HAP-1 (cell line): ENCODE measurements around the gene PPIL4.

Experiments
- DNase-seq, 2 experiments: peaks; one replicate each; pipeline ENCODE4 v3.0.0-alpha.2; 2016 to 2020; ENCODE audit warnings: low spot score in 2 of 2
- H3K27me3 ChIP-seq: fragments of 250-450 bp; sonication (Bioruptor Pico); 2 replicates; pipeline ENCODE4 v1.5.1; 2020; ENCODE audit warnings: low read depth, mild to moderate bottlenecking, moderate library complexity
- H3K36me3 ChIP-seq: fragments of 250-450 bp; sonication (Bioruptor Pico); replicated peaks from 2 replicates; pipeline ENCODE4 v1.5.1; 2020; ENCODE audit warnings: mild to moderate bottlenecking
- H3K4me1 ChIP-seq: fragments of 250-450 bp; sonication (Bioruptor Pico); 2 replicates; pipeline ENCODE4 v1.5.1; 2020; ENCODE audit warnings: mild to moderate bottlenecking
- H3K4me3 ChIP-seq: fragments of 250-450 bp; sonication (Bioruptor Pico); 2 replicates; pipeline ENCODE4 v1.5.1; 2020; ENCODE audit warnings: mild to moderate bottlenecking, moderate library complexity
- H3K9me3 ChIP-seq: fragments of 250-450 bp; sonication (Bioruptor Pico); 2 replicates; pipeline ENCODE4 v1.5.1; 2020; ENCODE audit warnings: mild to moderate bottlenecking, moderate library complexity
- in situ Hi-C: fragments of 300-500 bp; cut with MboI; formaldehyde crosslinking; loops from 3 replicates; pipeline ENCODE4 v1.14.3; 2020; ENCODE audit warnings: low sequenced_read_pairs, inconsistent platforms, mixed read lengths

The PPIL4 gene

GRCh38 chr6:149484733-149485700 lies 60.8 kb downstream of the PPIL4 start, which contains the start of gene ZC3H12D:
Gene ZC3H12D (minus strand): TSS chr6:149485014. CDS start chr6:149474543, 10,471 bp downstream.
- Histone ChIP-seq H3K4me1 (no peaks in the 10 kb centered on the region), H3K4me3 (no peak within 1 kb of the TSS), H3K27me3 (no peaks in the 10 kb centered on the region), H3K9me3 (no peaks in the 10 kb centered on the region), H3K36me3 (no peaks in the 10 kb centered on the region)
- in situ Hi-C loops: no loop called here
- no peak for DNase-seq

GRCh38 chr6:149483849-149484655 lies 61.8 kb downstream of the PPIL4 start:
- Histone ChIP-seq H3K27me3 (no peaks in the 10 kb centered on the region), H3K36me3 (no peaks in the 10 kb centered on the region), H3K4me3 (no peak overlapping the region), H3K9me3 (no peaks in the 10 kb centered on the region), H3K4me1 (no peaks in the 10 kb centered on the region)
- in situ Hi-C loops: no loop called here
- no peak for DNase-seq

GRCh38 chr6:149483334-149483725 lies 62.5 kb downstream of the PPIL4 start:
- H3K27me3 ChIP-seq: no peaks in the 10 kb centered on the region
- DNase-seq: no peak
- in situ Hi-C loops: no loop called here
- no peaks in the 10 kb centered on the region for H3K9me3 ChIP-seq
- no peak overlapping the region for H3K4me3 ChIP-seq
- H3K36me3 ChIP-seq: no peaks in the 10 kb centered on the region
- no peaks in the 10 kb centered on the region for H3K4me1 ChIP-seq

GRCh38 chr6:149482545-149483333 lies 63.1 kb downstream of the PPIL4 start:
- H3K27me3 ChIP-seq: no peaks in the 10 kb centered on the region
- no peak for DNase-seq

GRCh38 chr6:149480502-149481280 lies 65.2 kb downstream of the PPIL4 start:
- in situ Hi-C loops: no loop called here
- no peak overlapping the region for H3K4me3 ChIP-seq
- no peak for DNase-seq
- no peaks in the 10 kb centered on the region for H3K4me1 ChIP-seq
- H3K36me3 ChIP-seq: no peaks in the 10 kb centered on the region
- no peaks in the 10 kb centered on the region for H3K27me3 ChIP-seq
- H3K9me3 ChIP-seq: no peaks in the 10 kb centered on the region

More at GRCh38 chr6:149482545-149483333, 63.1 kb downstream of the PPIL4 start:
- in situ Hi-C loops: no loop called here
- no peaks in the 10 kb centered on the region for H3K9me3 ChIP-seq
- H3K4me3 ChIP-seq: no peak overlapping the region
- no peaks in the 10 kb centered on the region for H3K4me1 ChIP-seq
- no peaks in the 10 kb centered on the region for H3K36me3 ChIP-seq

- H3K4me1 ChIP-seq: no peaks in the 10 kb centered on the region
- no peak overlapping the region for H3K4me3 ChIP-seq
Observed at GRCh38 chr6:149478631-149479314, 67.1 kb downstream of the PPIL4 start.

GRCh38 chr6:149477544-149477943 lies 68.3 kb downstream of the PPIL4 start:
- Histone ChIP-seq H3K36me3 (no peaks in the 10 kb centered on the region), H3K4me3 (no peak overlapping the region)
- in situ Hi-C loops: no loop called here

More at GRCh38 chr6:149478631-149479314, 67.1 kb downstream of the PPIL4 start:
- in situ Hi-C loops: no loop called here
- DNase-seq: no peak
- no peaks in the 10 kb centered on the region for H3K27me3 ChIP-seq
- no peaks in the 10 kb centered on the region for H3K9me3 ChIP-seq
- H3K36me3 ChIP-seq: no peaks in the 10 kb centered on the region

GRCh38 chr6:149476789-149477455 lies 68.9 kb downstream of the PPIL4 start:
- DNase-seq: no peak
- Histone ChIP-seq H3K27me3 (no peaks in the 10 kb centered on the region), H3K4me3 (no peak overlapping the region), H3K9me3 (no peaks in the 10 kb centered on the region), H3K36me3 (no peaks in the 10 kb centered on the region), H3K4me1 (no peaks in the 10 kb centered on the region)
- in situ Hi-C loops: no loop called here

More at GRCh38 chr6:149477544-149477943, 68.3 kb downstream of the PPIL4 start:
- Histone ChIP-seq H3K9me3 (no peaks in the 10 kb centered on the region), H3K4me1 (no peaks in the 10 kb centered on the region), H3K27me3 (no peaks in the 10 kb centered on the region)
- no peak for DNase-seq

- Histone ChIP-seq H3K4me1 (no peaks in the 10 kb centered on the region), H3K27me3 (no peaks in the 10 kb centered on the region), H3K4me3 (no peak overlapping the region), H3K36me3 (no peaks in the 10 kb centered on the region), H3K9me3 (no peaks in the 10 kb centered on the region)
- in situ Hi-C loops: no loop called here
- DNase-seq: no peak
Observed at GRCh38 chr6:149474108-149474935, 71.5 kb downstream of the PPIL4 start.

GRCh38 chr6:149473080-149474052 lies 72.5 kb downstream of the PPIL4 start:
- H3K9me3 ChIP-seq: no peaks in the 10 kb centered on the region

More at GRCh38 chr6:149473080-149474052, 72.5 kb downstream of the PPIL4 start:
- H3K4me3 ChIP-seq: no peak overlapping the region
- in situ Hi-C loops: no loop called here
- H3K36me3 ChIP-seq: no peaks in the 10 kb centered on the region
- no peaks in the 10 kb centered on the region for H3K27me3 ChIP-seq
- H3K4me1 ChIP-seq: no peaks in the 10 kb centered on the region
- DNase-seq: peak; percentile 23 to 52
